Measurements from ENCODE around the gene DNAL4.

DNA sequence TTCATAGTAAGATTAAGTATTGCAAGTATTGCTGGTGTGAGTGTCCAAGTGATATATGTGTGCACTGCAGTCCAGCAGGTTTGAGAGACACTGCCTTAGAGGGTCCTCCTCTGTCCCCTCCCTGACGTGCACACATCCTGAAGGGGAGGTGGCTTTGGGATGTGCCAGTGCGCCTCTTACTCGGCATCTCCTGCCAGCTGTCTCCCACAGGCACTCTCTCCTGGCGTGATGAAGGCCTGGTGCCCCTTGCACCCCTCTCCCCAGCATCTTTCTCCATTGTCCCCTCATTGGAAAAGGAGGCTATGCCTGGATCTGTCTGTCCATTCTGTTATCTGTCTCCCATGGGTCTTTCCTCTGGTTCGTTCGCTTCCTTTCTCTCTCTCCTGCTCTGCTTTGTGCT lies 64.0 kb downstream of the DNAL4 start:
- TF ChIP-seq CTCF (IDR thresholded peaks at IDR 0.05) (no peak), EP300 (IDR thresholded peaks at IDR 0.05) (no peak)

Measured in esophagus muscularis mucosa (tissue), 3 donors.